Left ventricle myocardium superior (tissue), 1 donor: ENCODE data around the gene RBM20. TPM values are rescaled to one million over a fixed set of nuclear protein-coding genes. Genes with fewer than 3 reads are reported as not detected.
"Not testable (repeated sequence)": the region's sequence is repeated elsewhere in the genome, so short reads cannot be mapped to it uniquely, and the experiment has no call there.

Experiments
- ATAC-seq: fragments of 200-7000 bp; cut with Tn5 transposase; one replicate; pipeline ENCODE4 v1.9.1; 2020; ENCODE audit warnings: mild to moderate bottlenecking, moderate library complexity
- DNase-seq: peaks from one replicate; pipeline ENCODE4 v3.0.0-alpha.2; 2020
- intact Hi-C: fragments of 100-400 bp; cut with micrococcal nuclease; formaldehyde crosslinking; loops from one replicate; pipeline ENCODE4 v1.11.0; 2022
- total RNA-seq: library from RNA; stranded (reverse); fragmentation: NEBNext Ultra II Directional; extraction: Animal tissue kit (Norgen Biotek cat#: 25700); gene quantifications from one replicate; pipeline ENCODE4 v1.2.1, GENCODE V29; 2021
- donor health status: DM: no; HTN: yes; CAD: no; lungs with severe emphysema.

RBM20 gene
- total RNA-seq, 1 donor from 2014 or later, result 114 TPM

GRCh38 chr10:110717781-110718589 is 73.8 kb downstream of the RBM20 start:
- DNase-seq (peak; percentile 50), ATAC-seq (peak; percentile 60)
- intact Hi-C loops, result no loop called here

GRCh38 chr10:110721406-110722038 is 77.4 kb downstream of the RBM20 start:
- intact Hi-C loops, result no loop called here
- DNase-seq, result no peak

GRCh38 chr10:110723224-110723891 is 79.2 kb downstream of the RBM20 start:
- DNase-seq, result no peak
- intact Hi-C loops, result no loop called here
- ATAC-seq, result no peak

More at GRCh38 chr10:110721406-110722038, 77.4 kb downstream of the RBM20 start:
- no peak for ATAC-seq

GRCh38 chr10:110724116-110724921 is 80.2 kb downstream of the RBM20 start:
- intact Hi-C loops, result no loop called here

GRCh38 chr10:110724937-110725336 is 80.8 kb downstream of the RBM20 start:
- intact Hi-C loops, result no loop called here
- peak; percentile 56 for ATAC-seq
- no peak for DNase-seq

More at GRCh38 chr10:110724116-110724921, 80.2 kb downstream of the RBM20 start:
- ATAC-seq (peak; percentile 46), DNase-seq (no peak)

GRCh38 chr10:110725801-110726630 is 81.9 kb downstream of the RBM20 start:
- peak; percentile 70 for ATAC-seq
- no peak for DNase-seq

GRCh38 chr10:110727785-110728184 is 83.6 kb downstream of the RBM20 start:
- DNase-seq, intact Hi-C loops, ATAC-seq: not testable (repeated sequence)

More at GRCh38 chr10:110725801-110726630, 81.9 kb downstream of the RBM20 start:
- intact Hi-C loops, result no loop called here

- ATAC-seq, result no peak
Measured at GRCh38 chr10:110730345-110731050, 86.4 kb downstream of the RBM20 start.

GRCh38 chr10:110733218-110733952 is 89.2 kb downstream of the RBM20 start:
- intact Hi-C loops, result no loop called here
- DNase-seq (no peak), ATAC-seq (peak; percentile 40)

More at GRCh38 chr10:110730345-110731050, 86.4 kb downstream of the RBM20 start:
- intact Hi-C loops, result no loop called here
- DNase-seq, result no peak

GRCh38 chr10:110735620-110736027 is 91.5 kb downstream of the RBM20 start:
- ATAC-seq (no peak), DNase-seq (no peak)
- intact Hi-C loops, result no loop called here

- DNase-seq (peak; percentile 58), ATAC-seq (peak; percentile 71)
- intact Hi-C loops, result no loop called here
Measured at GRCh38 chr10:110737886-110738634, 93.9 kb downstream of the RBM20 start.

- peak; percentile 48 for DNase-seq
- ATAC-seq, result peak; percentile 24
- intact Hi-C loops, result no loop called here
Measured at GRCh38 chr10:110739811-110740271, 95.7 kb downstream of the RBM20 start.

- DNase-seq (peak; percentile 77), ATAC-seq (peak; percentile 69)
- intact Hi-C loops, result no loop called here
Measured at GRCh38 chr10:110742801-110743200, 98.7 kb downstream of the RBM20 start.

- DNase-seq, result no peak
- no peak for ATAC-seq
- intact Hi-C loops, result loop anchor here (5.0 kb wide), 1 partner anchor 148 kb away; no protein-coding TSS in a partner anchor
Measured at GRCh38 chr10:110744782-110745181, 100.6 kb downstream of the RBM20 start.

- DNase-seq (no peak), ATAC-seq (peak; percentile 52)
- intact Hi-C loops, result loop anchor here (5.0 kb wide), 1 partner anchor 146 kb away; no protein-coding TSS in a partner anchor
Measured at GRCh38 chr10:110746254-110746826, 102.2 kb downstream of the RBM20 start.
